Measurements from ENCODE around the gene EPG5.
"Not testable (repeated sequence)": the region's sequence is repeated elsewhere in the genome, so short reads cannot be mapped to it uniquely, and the experiment has no call there.

EPG5 gene

DNA sequence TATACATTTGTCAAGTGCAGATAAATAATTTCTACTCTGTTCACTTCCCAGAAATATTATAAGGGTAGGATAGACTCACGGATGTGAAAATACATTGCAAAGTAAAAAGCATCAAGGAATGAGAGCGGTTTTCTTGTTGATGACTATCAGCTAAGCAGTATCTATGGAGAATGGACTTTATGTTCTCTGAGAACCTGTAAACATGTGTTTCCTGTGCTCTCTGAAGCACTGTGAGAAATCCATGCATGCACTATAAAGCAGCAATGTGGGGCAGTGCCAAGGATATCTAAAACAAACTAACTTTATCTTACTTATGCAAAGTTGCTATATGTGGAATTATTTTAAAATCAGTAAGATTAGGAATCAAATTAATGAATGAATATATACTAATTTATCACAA lies 146.1 kb downstream of the EPG5 start:
- TF ChIP-seq, protein P1, sequence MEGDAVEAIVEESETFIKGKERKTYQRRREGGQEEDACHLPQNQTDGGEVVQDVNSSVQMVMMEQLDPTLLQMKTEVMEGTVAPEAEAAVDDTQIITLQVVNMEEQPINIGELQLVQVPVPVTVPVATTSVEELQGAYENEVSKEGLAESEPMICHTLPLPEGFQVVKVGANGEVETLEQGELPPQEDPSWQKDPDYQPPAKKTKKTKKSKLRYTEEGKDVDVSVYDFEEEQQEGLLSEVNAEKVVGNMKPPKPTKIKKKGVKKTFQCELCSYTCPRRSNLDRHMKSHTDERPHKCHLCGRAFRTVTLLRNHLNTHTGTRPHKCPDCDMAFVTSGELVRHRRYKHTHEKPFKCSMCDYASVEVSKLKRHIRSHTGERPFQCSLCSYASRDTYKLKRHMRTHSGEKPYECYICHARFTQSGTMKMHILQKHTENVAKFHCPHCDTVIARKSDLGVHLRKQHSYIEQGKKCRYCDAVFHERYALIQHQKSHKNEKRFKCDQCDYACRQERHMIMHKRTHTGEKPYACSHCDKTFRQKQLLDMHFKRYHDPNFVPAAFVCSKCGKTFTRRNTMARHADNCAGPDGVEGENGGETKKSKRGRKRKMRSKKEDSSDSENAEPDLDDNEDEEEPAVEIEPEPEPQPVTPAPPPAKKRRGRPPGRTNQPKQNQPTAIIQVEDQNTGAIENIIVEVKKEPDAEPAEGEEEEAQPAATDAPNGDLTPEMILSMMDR (conservative IDR thresholded peaks at IDR 0.05), result no peak
- TF ChIP-seq ZFX (IDR thresholded peaks at IDR 0.05), result no peak
- H3K27ac ChIP-seq, result no peak overlapping the region

- TF ChIP-seq, protein P1 (conservative IDR thresholded peaks at IDR 0.05), result no peak
- no peak for TF ChIP-seq ZFX (IDR thresholded peaks at IDR 0.05)
- H3K27ac ChIP-seq, result no peak overlapping the region
These were observed 146.9 kb downstream of the EPG5 start for GRCh38 chr18:45820106-45820745.

- not testable (repeated sequence) for H3K27ac ChIP-seq
These were observed 148.4 kb downstream of the EPG5 start for GRCh38 chr18:45818765-45819164.

GRCh38 chr18:45817543-45817942 lies 149.6 kb downstream of the EPG5 start:
- TF ChIP-seq, protein P1 (conservative IDR thresholded peaks at IDR 0.05), result no peak
- TF ChIP-seq ZFX (IDR thresholded peaks at IDR 0.05), result no peak
- H3K27ac ChIP-seq, result no peak overlapping the region

- H3K27ac ChIP-seq, result not testable (repeated sequence)
These were observed 152.4 kb downstream of the EPG5 start for GRCh38 chr18:45814733-45815132.

GRCh38 chr18:45807144-45807543 lies 160.0 kb downstream of the EPG5 start:
- not testable (repeated sequence) for H3K27ac ChIP-seq

DNA sequence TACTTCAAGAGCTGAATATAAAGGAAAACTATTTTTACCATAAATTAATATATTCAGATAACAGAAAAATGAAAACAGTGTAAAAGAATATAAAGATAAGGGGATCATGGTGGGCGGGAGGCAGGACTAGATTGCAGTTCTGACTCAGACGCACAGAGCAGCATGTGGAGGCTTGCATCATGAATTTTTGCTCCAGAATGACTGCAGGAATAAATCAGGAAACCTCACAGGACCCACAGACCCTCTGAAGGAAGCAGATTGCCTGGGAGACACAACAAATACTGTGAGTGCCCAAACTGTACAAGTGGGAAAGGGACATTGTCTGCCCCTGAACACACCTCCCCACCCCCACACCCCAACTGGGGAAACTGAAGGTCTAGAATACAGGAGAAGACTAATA lies 160.9 kb downstream of the EPG5 start:
- TF ChIP-seq, protein P1 (conservative IDR thresholded peaks at IDR 0.05), result no peak
- TF ChIP-seq ZFX (IDR thresholded peaks at IDR 0.05), result no peak
- H3K27ac ChIP-seq, result no peak overlapping the region

- H3K27ac ChIP-seq, result no peak overlapping the region
- TF ChIP-seq ZFX (IDR thresholded peaks at IDR 0.05), result no peak
- TF ChIP-seq, protein P1 (conservative IDR thresholded peaks at IDR 0.05), result no peak
These were observed 161.6 kb downstream of the EPG5 start for GRCh38 chr18:45805551-45805950.

GRCh38 chr18:45802814-45803492 lies 164.2 kb downstream of the EPG5 start:
- H3K27ac ChIP-seq, result peak overlapping the region; percentile 95
- TF ChIP-seq, protein P1 (conservative IDR thresholded peaks at IDR 0.05), result no peak
- no peak for TF ChIP-seq ZFX (IDR thresholded peaks at IDR 0.05)

All from C4-2B (cell line).